SK-N-SH treated with all-trans-retinoic acid at 6 μM for 48 hours (cell line): Measurements from ENCODE around the gene NECTIN3.

ENCODE experiments used
- ATAC-seq: fragments of 200-7000 bp; cut with Tn5 transposase; 3 replicates; pipeline ENCODE4 v1.9.1; 2020; ENCODE audit warnings: mild to moderate bottlenecking, moderate library complexity
- ARNTL ChIP-seq: fragments of 450-650 bp; formaldehyde crosslinking; IDR thresholded peaks from 2 replicates; pipeline ENCODE4 v1.5.0; 2020; ENCODE audit warnings: low read depth, mild to moderate bottlenecking, moderate library complexity, borderline replicate concordance
- BACH2 ChIP-seq: fragments of 250-450 bp; sonication (Bioruptor Pico); IDR thresholded peaks from 2 replicates; pipeline ENCODE4 v1.9.0; 2021; ENCODE audit warnings: mild to moderate bottlenecking, borderline replicate concordance
- CSDC2 ChIP-seq: fragments of 250-450 bp; sonication (Bioruptor Pico); IDR thresholded peaks from 2 replicates; pipeline ENCODE4 v1.5.0; 2020; ENCODE audit warnings: mild to moderate bottlenecking, moderate library complexity
- ESRRG ChIP-seq: fragments of 250-450 bp; sonication (Bioruptor Pico); IDR thresholded peaks from 2 replicates; pipeline ENCODE4 v1.6.1; 2021; ENCODE audit warnings: mild to moderate bottlenecking
- GLIS3 ChIP-seq: fragments of 250-450 bp; sonication (Bioruptor Pico); IDR thresholded peaks from 2 replicates; pipeline ENCODE4 v1.5.0; 2020; ENCODE audit warnings: mild to moderate bottlenecking, moderate library complexity
- ISL1 ChIP-seq: fragments of 250-450 bp; sonication (Bioruptor Pico); IDR thresholded peaks from 2 replicates; pipeline ENCODE4 v2.1.2; 2022; ENCODE audit warnings: mild to moderate bottlenecking, moderate library complexity
- OSR1 ChIP-seq: fragments of 250-450 bp; sonication (Bioruptor Pico); IDR thresholded peaks from 2 replicates; pipeline ENCODE4 v1.8.0; 2022; ENCODE audit warnings: moderate library complexity, mild to moderate bottlenecking, inconsistent platforms
- PPARA ChIP-seq: fragments of 250-450 bp; sonication (Bioruptor Pico); IDR thresholded peaks from 2 replicates; pipeline ENCODE4 v1.5.0; 2020; ENCODE audit warnings: mild to moderate bottlenecking, borderline replicate concordance
- RARB ChIP-seq: fragments of 250-450 bp; sonication (Bioruptor Pico); IDR thresholded peaks from 2 replicates; pipeline ENCODE4 v1.8.0; 2021; ENCODE audit warnings: mild to moderate bottlenecking, moderate library complexity
- SNAI2 ChIP-seq: fragments of 250-450 bp; sonication (Bioruptor Pico); IDR thresholded peaks from 2 replicates; pipeline ENCODE4 v1.5.0; 2020; ENCODE audit warnings: mild to moderate bottlenecking, moderate library complexity
- TOX ChIP-seq: fragments of 250-450 bp; sonication (Bioruptor Pico); IDR thresholded peaks from 2 replicates; pipeline ENCODE4 v1.8.0; 2021; ENCODE audit warnings: mild to moderate bottlenecking, moderate library complexity, borderline replicate concordance
- ZC3H10 ChIP-seq: fragments of 250-450 bp; sonication (Bioruptor Pico); IDR thresholded peaks from 2 replicates; pipeline ENCODE4 v1.5.1; 2021; ENCODE audit warnings: mild to moderate bottlenecking, moderate library complexity
- ZFP3 ChIP-seq: fragments of 250-450 bp; sonication (Bioruptor Pico); IDR thresholded peaks from 2 replicates; pipeline ENCODE4 v1.5.0; 2020; ENCODE audit warnings: mild to moderate bottlenecking, moderate library complexity
- ZFP30 ChIP-seq: fragments of 450-650 bp; formaldehyde crosslinking; IDR thresholded peaks from 2 replicates; pipeline ENCODE4 v1.5.0; 2022; ENCODE audit warnings: mild to moderate bottlenecking, moderate library complexity
- ZNF565 ChIP-seq: fragments of 450-650 bp; formaldehyde crosslinking; conservative IDR thresholded peaks from 2 replicates; pipeline ENCODE4 v1.5.0; 2020; ENCODE audit warnings: low read depth, mild to moderate bottlenecking, moderate library complexity
- ZNF70 ChIP-seq: fragments of 450-650 bp; formaldehyde crosslinking; IDR thresholded peaks from 2 replicates; pipeline ENCODE4 v1.5.0; 2020; ENCODE audit warnings: mild to moderate bottlenecking, moderate library complexity
- ZNF8 ChIP-seq: fragments of 450-650 bp; formaldehyde crosslinking; IDR thresholded peaks from 2 replicates; pipeline ENCODE4 v1.5.0; 2020; ENCODE audit warnings: mild to moderate bottlenecking, moderate library complexity
- TF ChIP-seq, protein P1 (sequence below): fragments of 250-450 bp; sonication (Bioruptor Pico); IDR thresholded peaks from 2 replicates; pipeline ENCODE4 v1.5.1; 2021; ENCODE audit warnings: mild to moderate bottlenecking, moderate library complexity
- TF ChIP-seq, protein P2 (sequence below): fragments of 250-450 bp; sonication (Bioruptor Pico); IDR thresholded peaks from 2 replicates; pipeline ENCODE4 v1.8.0; 2021; ENCODE audit warnings: low read depth, mild to moderate bottlenecking, moderate library complexity, borderline replicate concordance
- TF ChIP-seq, protein P3 (sequence below): fragments of 250-450 bp; sonication (Bioruptor Pico); IDR thresholded peaks from 2 replicates; pipeline ENCODE4 v1.8.0; 2020; ENCODE audit warnings: mild to moderate bottlenecking, moderate library complexity, borderline replicate concordance
- TF ChIP-seq, protein P4 (sequence below): fragments of 250-450 bp; sonication (Bioruptor Pico); IDR thresholded peaks from 2 replicates; pipeline ENCODE4 v1.5.1; 2020; ENCODE audit warnings: low read depth, mild to moderate bottlenecking, moderate library complexity
- TF ChIP-seq, protein P5 (sequence below): fragments of 250-450 bp; sonication (Bioruptor Pico); IDR thresholded peaks from 2 replicates; pipeline ENCODE4 v1.5.0; 2020; ENCODE audit warnings: mild to moderate bottlenecking, moderate library complexity

The NECTIN3 gene

DNA sequence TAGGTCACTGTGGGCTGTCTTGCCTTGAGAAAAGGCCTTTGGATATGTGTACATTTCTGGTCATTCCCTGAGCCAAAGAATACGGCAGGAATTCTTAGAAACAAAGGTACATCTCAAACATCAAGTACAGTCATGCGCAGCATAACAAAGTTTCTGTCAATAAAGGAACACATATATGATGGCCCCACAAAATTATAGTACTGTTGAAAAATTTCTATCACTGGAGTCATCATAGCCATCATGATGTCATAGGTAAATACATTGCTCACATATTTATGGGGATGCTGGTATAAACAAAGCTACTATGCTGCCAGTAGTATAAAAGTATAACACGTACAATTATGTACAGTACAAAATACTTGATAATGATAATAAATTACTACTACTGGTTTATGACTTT is 38.9 kb upstream of the NECTIN3 start:
- ATAC-seq: no peak
- TF ChIP-seq, protein P1, sequence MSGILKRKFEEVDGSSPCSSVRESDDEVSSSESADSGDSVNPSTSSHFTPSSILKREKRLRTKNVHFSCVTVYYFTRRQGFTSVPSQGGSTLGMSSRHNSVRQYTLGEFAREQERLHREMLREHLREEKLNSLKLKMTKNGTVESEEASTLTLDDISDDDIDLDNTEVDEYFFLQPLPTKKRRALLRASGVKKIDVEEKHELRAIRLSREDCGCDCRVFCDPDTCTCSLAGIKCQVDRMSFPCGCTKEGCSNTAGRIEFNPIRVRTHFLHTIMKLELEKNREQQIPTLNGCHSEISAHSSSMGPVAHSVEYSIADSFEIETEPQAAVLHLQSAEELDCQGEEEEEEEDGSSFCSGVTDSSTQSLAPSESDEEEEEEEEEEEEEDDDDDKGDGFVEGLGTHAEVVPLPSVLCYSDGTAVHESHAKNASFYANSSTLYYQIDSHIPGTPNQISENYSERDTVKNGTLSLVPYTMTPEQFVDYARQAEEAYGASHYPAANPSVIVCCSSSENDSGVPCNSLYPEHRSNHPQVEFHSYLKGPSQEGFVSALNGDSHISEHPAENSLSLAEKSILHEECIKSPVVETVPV (CRISPR knock-in tag): no peak
- no peak for TF ChIP-seq GLIS3 (CRISPR knock-in tag)
- TF ChIP-seq PPARA (CRISPR knock-in tag): no peak
- TF ChIP-seq, protein P2, sequence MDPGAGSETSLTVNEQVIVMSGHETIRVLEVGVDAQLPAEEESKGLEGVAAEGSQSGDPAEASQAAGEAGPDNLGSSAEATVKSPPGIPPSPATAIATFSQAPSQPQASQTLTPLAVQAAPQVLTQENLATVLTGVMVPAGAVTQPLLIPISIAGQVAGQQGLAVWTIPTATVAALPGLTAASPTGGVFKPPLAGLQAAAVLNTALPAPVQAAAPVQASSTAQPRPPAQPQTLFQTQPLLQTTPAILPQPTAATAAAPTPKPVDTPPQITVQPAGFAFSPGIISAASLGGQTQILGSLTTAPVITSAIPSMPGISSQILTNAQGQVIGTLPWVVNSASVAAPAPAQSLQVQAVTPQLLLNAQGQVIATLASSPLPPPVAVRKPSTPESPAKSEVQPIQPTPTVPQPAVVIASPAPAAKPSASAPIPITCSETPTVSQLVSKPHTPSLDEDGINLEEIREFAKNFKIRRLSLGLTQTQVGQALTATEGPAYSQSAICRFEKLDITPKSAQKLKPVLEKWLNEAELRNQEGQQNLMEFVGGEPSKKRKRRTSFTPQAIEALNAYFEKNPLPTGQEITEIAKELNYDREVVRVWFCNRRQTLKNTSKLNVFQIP (CRISPR knock-in tag): no peak
- no peak for TF ChIP-seq ESRRG (CRISPR knock-in tag)
- TF ChIP-seq ZFP3: no peak
- TF ChIP-seq ZNF70 (CRISPR knock-in tag): no peak
- TF ChIP-seq TOX (CRISPR knock-in tag): no peak
- no peak for TF ChIP-seq CSDC2
- no peak for TF ChIP-seq ZFP30 (CRISPR knock-in tag)

DNA sequence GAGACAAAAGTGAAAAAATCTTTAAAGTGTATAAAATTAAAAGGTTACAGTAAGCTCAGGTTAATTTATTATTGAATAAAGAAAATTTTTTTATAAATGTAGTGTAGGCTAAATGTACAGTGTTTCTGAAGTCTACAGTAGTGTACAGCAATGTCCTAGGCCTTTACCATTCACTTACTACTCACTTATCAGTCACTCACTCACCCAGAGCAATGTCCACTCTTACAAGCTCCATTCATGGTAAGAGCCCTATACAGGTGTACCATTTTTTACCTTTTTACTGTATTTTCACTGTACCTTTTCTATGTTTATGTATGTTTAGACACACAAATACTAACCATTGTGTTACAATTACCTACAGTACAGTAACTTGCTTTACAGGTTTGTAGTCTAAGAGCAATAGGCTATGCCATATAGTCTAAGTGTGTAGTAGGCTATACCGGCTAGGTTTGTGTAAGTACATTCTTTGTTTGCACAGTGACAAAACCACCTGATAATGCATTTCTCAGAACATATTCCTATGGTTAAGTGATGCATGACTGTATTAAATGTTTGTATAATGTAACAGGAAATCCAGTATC is 38.1 kb upstream of the NECTIN3 start:
- TF ChIP-seq RARB: no peak
- no peak for TF ChIP-seq ARNTL (CRISPR knock-in tag)
- TF ChIP-seq ESRRG (CRISPR knock-in tag): no peak
- no peak for TF ChIP-seq BACH2 (CRISPR knock-in tag)
- TF ChIP-seq OSR1 (CRISPR knock-in tag): no peak
- no peak for TF ChIP-seq TOX (CRISPR knock-in tag)
- no peak for TF ChIP-seq ZNF565
- TF ChIP-seq PPARA (CRISPR knock-in tag): no peak
- TF ChIP-seq, protein P3, sequence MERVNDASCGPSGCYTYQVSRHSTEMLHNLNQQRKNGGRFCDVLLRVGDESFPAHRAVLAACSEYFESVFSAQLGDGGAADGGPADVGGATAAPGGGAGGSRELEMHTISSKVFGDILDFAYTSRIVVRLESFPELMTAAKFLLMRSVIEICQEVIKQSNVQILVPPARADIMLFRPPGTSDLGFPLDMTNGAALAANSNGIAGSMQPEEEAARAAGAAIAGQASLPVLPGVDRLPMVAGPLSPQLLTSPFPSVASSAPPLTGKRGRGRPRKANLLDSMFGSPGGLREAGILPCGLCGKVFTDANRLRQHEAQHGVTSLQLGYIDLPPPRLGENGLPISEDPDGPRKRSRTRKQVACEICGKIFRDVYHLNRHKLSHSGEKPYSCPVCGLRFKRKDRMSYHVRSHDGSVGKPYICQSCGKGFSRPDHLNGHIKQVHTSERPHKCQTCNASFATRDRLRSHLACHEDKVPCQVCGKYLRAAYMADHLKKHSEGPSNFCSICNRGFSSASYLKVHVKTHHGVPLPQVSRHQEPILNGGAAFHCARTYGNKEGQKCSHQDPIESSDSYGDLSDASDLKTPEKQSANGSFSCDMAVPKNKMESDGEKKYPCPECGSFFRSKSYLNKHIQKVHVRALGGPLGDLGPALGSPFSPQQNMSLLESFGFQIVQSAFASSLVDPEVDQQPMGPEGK (CRISPR knock-in tag): no peak
- ATAC-seq: no peak

DNA sequence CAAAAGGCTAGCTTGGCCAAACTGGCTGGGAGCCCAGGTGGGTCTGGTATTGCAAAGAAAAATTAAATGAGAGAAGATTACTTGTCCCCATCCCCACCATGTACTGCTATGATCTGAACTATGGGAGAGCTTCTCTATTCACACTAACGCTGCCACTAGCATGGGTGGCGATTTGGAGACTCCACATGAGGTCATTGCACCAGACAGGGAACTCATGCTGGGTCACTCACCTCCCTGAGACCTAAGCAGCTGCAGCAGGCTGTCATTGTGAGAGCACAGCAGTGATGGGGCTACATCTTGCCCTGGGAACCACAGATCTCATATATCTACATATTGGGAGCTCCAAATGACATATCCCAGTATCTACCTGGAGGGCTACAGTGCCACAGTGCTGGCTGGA is 36.3 kb upstream of the NECTIN3 start:
- TF ChIP-seq, protein P2 (CRISPR knock-in tag): no peak
- TF ChIP-seq RARB: no peak
- no peak for TF ChIP-seq ZC3H10
- TF ChIP-seq, protein P3 (CRISPR knock-in tag): no peak
- TF ChIP-seq SNAI2: no peak
- no peak for TF ChIP-seq ZNF70 (CRISPR knock-in tag)
- TF ChIP-seq CSDC2: no peak
- no peak for TF ChIP-seq TOX (CRISPR knock-in tag)
- no peak for TF ChIP-seq ZNF8
- TF ChIP-seq, protein P1 (CRISPR knock-in tag): no peak
- TF ChIP-seq BACH2 (CRISPR knock-in tag): no peak
- TF ChIP-seq ARNTL (CRISPR knock-in tag): no peak
- no peak for TF ChIP-seq GLIS3 (CRISPR knock-in tag)
- TF ChIP-seq, protein P4, sequence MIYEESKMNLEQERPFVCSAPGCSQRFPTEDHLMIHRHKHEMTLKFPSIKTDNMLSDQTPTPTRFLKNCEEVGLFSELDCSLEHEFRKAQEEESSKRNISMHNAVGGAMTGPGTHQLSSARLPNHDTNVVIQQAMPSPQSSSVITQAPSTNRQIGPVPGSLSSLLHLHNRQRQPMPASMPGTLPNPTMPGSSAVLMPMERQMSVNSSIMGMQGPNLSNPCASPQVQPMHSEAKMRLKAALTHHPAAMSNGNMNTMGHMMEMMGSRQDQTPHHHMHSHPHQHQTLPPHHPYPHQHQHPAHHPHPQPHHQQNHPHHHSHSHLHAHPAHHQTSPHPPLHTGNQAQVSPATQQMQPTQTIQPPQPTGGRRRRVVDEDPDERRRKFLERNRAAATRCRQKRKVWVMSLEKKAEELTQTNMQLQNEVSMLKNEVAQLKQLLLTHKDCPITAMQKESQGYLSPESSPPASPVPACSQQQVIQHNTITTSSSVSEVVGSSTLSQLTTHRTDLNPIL (CRISPR knock-in tag): no peak
- TF ChIP-seq, protein P5, sequence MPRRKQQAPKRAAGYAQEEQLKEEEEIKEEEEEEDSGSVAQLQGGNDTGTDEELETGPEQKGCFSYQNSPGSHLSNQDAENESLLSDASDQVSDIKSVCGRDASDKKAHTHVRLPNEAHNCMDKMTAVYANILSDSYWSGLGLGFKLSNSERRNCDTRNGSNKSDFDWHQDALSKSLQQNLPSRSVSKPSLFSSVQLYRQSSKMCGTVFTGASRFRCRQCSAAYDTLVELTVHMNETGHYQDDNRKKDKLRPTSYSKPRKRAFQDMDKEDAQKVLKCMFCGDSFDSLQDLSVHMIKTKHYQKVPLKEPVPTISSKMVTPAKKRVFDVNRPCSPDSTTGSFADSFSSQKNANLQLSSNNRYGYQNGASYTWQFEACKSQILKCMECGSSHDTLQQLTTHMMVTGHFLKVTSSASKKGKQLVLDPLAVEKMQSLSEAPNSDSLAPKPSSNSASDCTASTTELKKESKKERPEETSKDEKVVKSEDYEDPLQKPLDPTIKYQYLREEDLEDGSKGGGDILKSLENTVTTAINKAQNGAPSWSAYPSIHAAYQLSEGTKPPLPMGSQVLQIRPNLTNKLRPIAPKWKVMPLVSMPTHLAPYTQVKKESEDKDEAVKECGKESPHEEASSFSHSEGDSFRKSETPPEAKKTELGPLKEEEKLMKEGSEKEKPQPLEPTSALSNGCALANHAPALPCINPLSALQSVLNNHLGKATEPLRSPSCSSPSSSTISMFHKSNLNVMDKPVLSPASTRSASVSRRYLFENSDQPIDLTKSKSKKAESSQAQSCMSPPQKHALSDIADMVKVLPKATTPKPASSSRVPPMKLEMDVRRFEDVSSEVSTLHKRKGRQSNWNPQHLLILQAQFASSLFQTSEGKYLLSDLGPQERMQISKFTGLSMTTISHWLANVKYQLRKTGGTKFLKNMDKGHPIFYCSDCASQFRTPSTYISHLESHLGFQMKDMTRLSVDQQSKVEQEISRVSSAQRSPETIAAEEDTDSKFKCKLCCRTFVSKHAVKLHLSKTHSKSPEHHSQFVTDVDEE (CRISPR knock-in tag): no peak
- no peak for TF ChIP-seq PPARA (CRISPR knock-in tag)
- TF ChIP-seq ZNF565: no peak
- TF ChIP-seq OSR1 (CRISPR knock-in tag): no peak
- TF ChIP-seq ISL1 (CRISPR knock-in tag): no peak
- TF ChIP-seq, all 23 proteins: peak for 0
- ATAC-seq: no peak
